ENCODE results near the gene EI24. TPM values are rescaled to one million over a fixed set of nuclear protein-coding genes. Genes with fewer than 3 reads are reported as not detected.
"Not testable (repeated sequence)": the region's sequence is repeated elsewhere in the genome, so short reads cannot be mapped to it uniquely, and the experiment has no call there.

The EI24 gene
- 10 to 100 TPM; 31.5 to 33.2 TPM for total RNA-seq

DNA sequence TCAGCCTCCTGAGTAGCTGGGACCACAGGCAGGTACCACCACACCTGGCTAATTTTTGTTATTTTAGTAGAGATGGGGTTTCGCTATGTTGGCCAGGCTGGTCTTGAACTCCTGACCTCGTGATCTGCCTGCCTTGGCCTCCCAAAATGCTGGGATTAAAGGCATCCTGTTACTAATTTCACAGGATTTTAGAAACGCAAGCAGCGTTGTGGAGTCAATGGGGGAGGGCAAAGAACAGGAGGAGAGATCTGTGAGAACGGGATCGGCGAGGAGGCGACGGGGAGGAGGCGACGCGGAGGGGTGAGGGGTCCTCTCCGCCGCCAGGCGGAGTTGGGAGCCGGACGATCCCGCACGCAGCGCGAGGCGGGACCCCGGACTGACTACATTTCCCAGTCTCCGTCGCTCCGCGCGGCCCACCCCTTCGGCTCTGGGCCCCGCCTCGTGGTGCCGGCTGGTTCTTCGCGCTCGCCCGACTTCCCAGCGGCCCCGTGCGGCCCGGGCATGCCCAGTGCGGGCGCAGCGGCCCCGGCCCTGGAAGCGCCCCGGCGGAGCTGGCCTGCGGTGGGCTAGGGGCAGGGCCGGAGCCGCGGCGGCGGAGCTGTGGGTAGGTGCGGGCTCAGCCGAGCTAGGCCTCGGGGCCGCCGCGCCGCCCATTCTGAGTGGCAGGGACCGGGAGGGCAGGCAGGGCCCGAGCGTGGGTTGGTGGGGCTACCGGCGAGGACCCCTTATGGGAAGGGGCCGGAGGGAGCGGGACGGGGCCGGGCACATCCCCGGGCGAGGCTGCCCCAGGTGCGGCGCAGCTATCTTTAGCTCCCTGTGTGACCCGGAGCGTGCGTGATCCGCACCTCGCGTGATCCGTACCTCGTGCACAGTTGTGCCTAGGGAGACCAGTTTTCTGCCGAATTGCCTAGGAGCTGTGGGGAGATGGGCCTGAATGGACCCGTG, at the start of gene EI24:
EI24 (plus strand) TSS at position 508 of the 945 bp plus-strand sequence. CDS start 3,051 bp downstream, outside the sequence.
- no peaks in the 10 kb centered on the region for H3K9me3 Mint-ChIP-seq
- H3K36me3 Mint-ChIP-seq (ENCODE audit: low read depth): peaks cover 23% of the 10 kb centered on the region
- H3K27me3 Mint-ChIP-seq: no peaks in the 10 kb centered on the region
- peak within 1 kb of the TSS; percentile 95 for H3K4me3 Mint-ChIP-seq
- CTCF ChIA-PET: interaction anchor here (1.0 to 3.3 kb wide), 15 partner anchors 9 to 318 kb away, joined by 3 to 30 read pairs (median 4); partner anchors contain the start of genes CHEK1 and STT3A
- H3K4me1 Mint-ChIP-seq: peaks cover 27% of the 10 kb centered on the region
- POLR2A ChIA-PET: interaction anchor here (0.6 to 4.2 kb wide), 25 partner anchors 10 to 946 kb away, joined by 3 to 89 read pairs (median 3); partner anchors contain the start of genes CHEK1, FEZ1, HYLS1 and PUS3
- DNase-seq: peak; percentile 90
- H3K27ac Mint-ChIP-seq: peak within 1 kb of the TSS; percentile 80

DNA sequence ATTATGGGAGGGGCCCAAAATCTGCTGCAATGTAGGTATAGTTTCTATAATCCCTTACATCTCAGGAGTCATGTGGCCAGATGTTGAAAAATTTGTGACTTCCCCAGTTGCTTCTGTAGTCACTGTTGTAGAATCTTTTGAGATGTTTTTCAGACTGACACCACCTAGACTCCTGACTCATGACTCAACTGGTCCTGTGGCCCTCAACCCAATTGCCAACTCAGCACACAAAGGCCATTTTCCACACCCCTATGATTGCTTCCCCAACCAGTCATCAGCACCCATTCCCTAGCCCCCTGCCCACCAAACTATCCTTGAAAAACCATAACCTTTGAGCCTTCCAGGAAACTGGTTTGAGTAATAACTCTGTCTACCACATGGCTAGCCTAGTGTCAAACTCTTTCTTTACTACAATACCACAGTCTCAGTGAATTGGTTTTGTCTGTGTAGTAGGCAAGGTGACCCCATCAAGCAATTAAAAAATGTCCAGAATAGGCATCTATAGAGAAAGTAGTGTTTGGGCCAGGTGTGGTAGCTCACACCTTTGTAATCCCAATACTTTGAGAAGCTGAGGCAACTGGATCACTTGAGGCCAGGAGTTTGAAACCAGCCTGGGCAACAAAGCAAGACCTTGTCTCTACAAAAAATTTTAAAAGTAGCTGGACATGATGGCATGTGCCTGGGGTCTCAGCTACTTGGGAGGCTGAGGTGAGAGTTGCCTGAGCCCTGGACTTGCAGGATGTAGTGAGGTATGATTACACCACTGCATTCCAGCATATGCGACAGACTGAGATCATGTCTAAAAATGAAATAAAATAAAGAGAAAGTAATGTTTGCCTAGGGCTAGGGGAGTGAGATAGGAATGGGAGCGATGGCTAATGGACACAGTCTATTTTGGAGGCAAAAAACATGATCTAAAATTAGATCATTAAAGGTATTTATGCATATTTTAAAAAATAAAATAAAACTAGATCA, 49.1 kb upstream of the EI24 start:
- ChIA-PET CTCF (no interaction called here), POLR2A (no interaction called here)
- H3K4me3 Mint-ChIP-seq: no peak overlapping the region
- H3K27ac Mint-ChIP-seq: no peak overlapping the region
- no peak for DNase-seq
- H3K4me1 Mint-ChIP-seq: peaks cover 13% of the 10 kb centered on the region
- H3K9me3 Mint-ChIP-seq: peaks cover 6% of the 10 kb centered on the region
- no peaks in the 10 kb centered on the region for H3K27me3 Mint-ChIP-seq
- H3K36me3 Mint-ChIP-seq (ENCODE audit: low read depth): no peaks in the 10 kb centered on the region

DNA sequence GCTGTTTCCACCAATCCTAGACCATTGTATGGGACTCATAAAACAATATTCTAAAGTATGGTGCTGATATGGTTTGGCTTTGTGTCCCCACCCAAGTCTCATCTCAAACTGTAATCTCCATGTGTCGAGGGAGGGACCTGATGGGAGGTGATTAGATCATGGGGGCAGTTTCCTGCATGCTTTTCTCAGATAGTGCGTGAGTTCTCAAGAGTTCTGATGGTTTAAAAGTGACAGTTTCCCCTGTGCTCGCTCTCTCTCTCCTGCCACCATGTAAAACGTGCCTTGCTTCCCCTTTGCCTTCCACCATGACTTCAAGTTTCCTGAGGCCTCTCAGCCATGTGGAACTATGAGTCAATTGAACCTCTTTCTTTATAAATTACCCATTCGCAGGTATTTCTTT, 44.0 kb upstream of the EI24 start:
- DNase-seq: no peak
- H3K4me3 Mint-ChIP-seq: no peak overlapping the region
- ChIA-PET POLR2A (no interaction called here), CTCF (no interaction called here)
- peaks cover 6% of the 10 kb centered on the region for H3K9me3 Mint-ChIP-seq
- H3K27me3 Mint-ChIP-seq: peaks cover 3% of the 10 kb centered on the region
- no peak overlapping the region for H3K27ac Mint-ChIP-seq
- H3K4me1 Mint-ChIP-seq: no peaks in the 10 kb centered on the region
- no peaks in the 10 kb centered on the region for H3K36me3 Mint-ChIP-seq (ENCODE audit: low read depth)

DNA sequence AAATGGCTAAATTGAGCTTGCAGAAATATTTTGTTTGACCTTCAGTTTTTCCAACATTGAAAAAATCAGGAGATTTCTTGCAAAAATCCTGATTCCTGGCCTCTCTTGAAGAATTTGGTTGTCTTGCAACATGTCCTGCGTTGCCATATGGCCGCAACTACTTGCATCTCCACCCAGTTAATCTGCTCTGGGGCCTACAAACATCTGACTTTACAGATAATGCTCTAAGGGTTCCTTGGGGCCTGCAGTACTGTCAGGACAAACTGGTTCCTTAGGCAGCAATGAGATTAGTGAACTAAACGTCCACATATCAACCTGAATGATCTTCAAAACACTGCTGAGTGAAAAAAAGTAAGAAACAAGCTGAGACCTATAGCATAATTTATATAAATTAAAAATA, 36.6 kb upstream of the EI24 start:
- Mint-ChIP-seq H3K9me3 (no peaks in the 10 kb centered on the region), H3K27me3 (peaks cover 9% of the 10 kb centered on the region), H3K4me3 (no peak overlapping the region), H3K4me1 (no peaks in the 10 kb centered on the region), H3K36me3 (ENCODE audit: low read depth) (no peaks in the 10 kb centered on the region), H3K27ac (no peak overlapping the region)
- no peak for DNase-seq
- ChIA-PET CTCF (no interaction called here), POLR2A (no interaction called here)

DNA sequence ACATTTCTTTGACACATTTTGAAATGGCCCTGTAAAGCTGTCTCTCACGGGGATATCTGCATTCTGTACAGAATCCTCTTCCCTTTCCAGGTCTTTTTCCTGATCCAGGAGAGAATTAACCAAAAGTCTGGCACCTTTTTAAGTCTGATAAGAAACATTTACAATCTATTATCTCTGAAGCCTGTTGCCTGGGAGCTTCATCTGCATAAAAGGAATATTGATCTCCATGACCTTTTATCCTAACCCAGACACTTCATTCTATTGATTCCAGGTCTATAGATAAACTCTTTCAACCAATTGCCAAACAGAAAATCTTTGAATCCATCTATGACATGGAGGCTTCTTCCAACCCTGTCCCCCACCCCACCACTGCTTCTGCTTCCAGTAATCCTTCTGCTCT, 33.7 kb upstream of the EI24 start:
- Mint-ChIP-seq H3K27ac (no peak overlapping the region), H3K36me3 (ENCODE audit: low read depth) (no peaks in the 10 kb centered on the region), H3K4me3 (no peak overlapping the region), H3K27me3 (peaks cover 6% of the 10 kb centered on the region), H3K4me1 (no peaks in the 10 kb centered on the region), H3K9me3 (no peaks in the 10 kb centered on the region)
- POLR2A ChIA-PET: no interaction called here
- CTCF ChIA-PET: no interaction called here
- DNase-seq: no peak

DNA sequence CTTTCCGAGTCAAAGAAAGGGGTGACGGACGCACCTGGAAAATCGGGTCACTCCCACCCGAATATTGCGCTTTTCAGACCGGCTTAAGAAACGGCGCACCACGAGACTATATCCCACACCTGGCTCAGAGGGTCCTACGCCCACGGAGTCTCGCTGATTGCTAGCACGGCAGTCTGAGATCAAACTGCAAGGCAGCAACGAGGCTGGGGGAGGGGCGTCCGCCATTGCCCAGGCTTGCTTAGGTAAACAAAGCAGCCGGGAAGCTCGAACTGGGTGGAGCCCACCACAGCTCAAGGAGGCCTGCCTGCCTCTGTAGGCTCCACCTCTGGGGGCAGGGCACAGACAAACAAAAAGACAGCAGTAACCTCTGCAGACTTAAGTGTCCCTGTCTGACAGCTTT, 32.4 kb upstream of the EI24 start:
- H3K27ac Mint-ChIP-seq; CTCF ChIA-PET; H3K4me1 Mint-ChIP-seq; DNase-seq; H3K27me3 Mint-ChIP-seq; H3K36me3 Mint-ChIP-seq (ENCODE audit: low read depth); POLR2A ChIA-PET; H3K9me3 Mint-ChIP-seq; H3K4me3 Mint-ChIP-seq: not testable (repeated sequence)

DNA sequence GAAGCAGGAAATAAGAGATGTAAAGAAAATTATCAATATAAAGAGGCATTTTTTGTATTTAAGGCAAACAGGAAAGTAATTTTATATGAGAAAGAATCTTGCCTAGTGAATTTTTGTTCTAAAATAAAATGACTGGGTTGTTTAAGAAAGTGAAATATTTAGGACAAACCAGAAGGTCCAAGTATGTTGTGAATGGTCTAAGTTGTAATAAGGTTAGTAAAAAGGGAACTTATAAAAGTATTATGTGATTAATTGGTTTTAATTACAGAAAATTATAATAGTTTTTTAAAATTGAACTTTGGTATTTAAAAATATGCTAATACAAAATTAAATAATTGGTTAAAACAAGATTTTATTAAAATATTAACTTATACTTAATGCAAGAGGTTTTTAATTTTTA, 26.6 kb upstream of the EI24 start:
- Mint-ChIP-seq H3K36me3 (ENCODE audit: low read depth) (peaks cover 5% of the 10 kb centered on the region), H3K27ac (no peak overlapping the region), H3K9me3 (peaks cover 14% of the 10 kb centered on the region), H3K4me1 (no peaks in the 10 kb centered on the region), H3K4me3 (no peak overlapping the region), H3K27me3 (peaks cover 3% of the 10 kb centered on the region)
- ChIA-PET POLR2A (interaction anchor here (0.8 kb wide), 1 partner anchor 203 kb away, joined by 3 read pairs; no protein-coding TSS in a partner anchor), CTCF (no interaction called here)
- no peak for DNase-seq

DNA sequence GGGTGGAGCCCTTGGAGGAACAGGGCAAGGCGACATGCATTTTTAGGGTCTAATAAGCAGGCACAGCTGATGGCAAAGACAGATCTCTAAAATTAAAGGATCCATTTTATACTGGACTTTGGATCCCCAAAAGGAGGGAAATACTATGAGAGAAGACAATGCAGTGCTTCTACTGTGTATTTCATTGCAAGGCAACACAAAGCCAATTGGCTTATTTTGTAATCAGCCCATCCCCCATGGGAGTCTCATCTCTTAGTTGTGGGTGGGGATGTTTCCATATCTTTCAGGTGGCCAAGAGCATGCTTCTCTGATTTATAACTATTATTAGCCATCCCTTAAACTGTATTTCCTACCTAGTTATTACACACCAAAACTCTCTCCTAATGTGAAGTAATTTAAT, 18.5 kb upstream of the EI24 start:
- Mint-ChIP-seq H3K27me3 (peaks cover 6% of the 10 kb centered on the region), H3K4me1 (no peaks in the 10 kb centered on the region), H3K36me3 (ENCODE audit: low read depth) (peaks cover 5% of the 10 kb centered on the region), H3K4me3 (no peak overlapping the region), H3K9me3 (peaks cover 39% of the 10 kb centered on the region), H3K27ac (no peak overlapping the region)
- DNase-seq: no peak
- CTCF ChIA-PET: no interaction called here
- POLR2A ChIA-PET: no interaction called here

DNA sequence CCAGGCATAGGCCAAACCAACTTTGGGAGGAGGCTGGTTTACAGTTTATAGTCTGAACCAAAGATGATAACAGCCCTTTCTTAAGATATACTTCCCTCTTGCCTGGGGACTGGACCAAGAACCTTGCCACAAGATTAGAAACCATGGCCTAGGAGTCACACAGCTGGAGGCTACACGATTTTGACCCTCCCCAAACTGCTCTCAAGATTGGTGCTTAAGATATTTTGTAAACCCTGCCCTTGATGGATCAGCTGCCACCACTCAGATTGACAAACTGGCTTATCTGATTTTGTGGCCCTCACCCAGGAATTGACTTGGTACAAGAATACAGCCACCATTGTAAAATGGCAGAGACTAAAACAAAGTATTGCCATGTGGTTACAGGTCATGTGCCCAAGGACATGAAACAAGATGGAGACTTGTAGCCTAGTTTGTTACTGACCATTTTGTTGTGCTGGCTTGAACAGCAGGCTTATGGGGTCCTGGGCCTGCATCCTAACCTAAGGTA, 17.4 kb upstream of the EI24 start:
- Mint-ChIP-seq H3K4me3 (no peak overlapping the region), H3K4me1 (no peaks in the 10 kb centered on the region), H3K36me3 (ENCODE audit: low read depth) (peaks cover 5% of the 10 kb centered on the region), H3K27ac (no peak overlapping the region), H3K27me3 (peaks cover 5% of the 10 kb centered on the region), H3K9me3 (peaks cover 39% of the 10 kb centered on the region)
- CTCF ChIA-PET: no interaction called here
- POLR2A ChIA-PET: no interaction called here
- no peak for DNase-seq

DNA sequence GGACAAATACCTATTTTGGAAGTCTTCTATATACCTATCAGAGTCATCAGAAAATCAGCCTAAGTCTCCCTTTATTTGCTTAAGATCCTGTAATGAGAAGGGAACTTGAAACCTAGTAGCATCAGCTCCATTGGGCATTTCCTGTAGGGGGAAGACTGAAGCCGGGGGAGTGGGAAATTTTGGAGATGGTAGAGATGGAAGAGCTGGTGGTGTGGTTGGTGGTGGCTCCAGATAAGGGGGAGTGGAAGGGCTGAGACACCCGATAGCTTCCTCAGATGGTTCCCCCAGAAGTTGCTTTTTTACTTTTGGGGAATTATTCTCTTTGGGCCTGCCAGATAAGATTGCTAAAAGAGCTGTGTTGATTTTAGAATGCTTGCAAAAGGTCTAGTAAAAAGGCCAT, 16.4 kb upstream of the EI24 start:
- Mint-ChIP-seq H3K36me3 (ENCODE audit: low read depth) (peaks cover 5% of the 10 kb centered on the region), H3K27me3 (peaks cover 2% of the 10 kb centered on the region), H3K4me3 (no peak overlapping the region), H3K4me1 (no peaks in the 10 kb centered on the region), H3K9me3 (peaks cover 38% of the 10 kb centered on the region), H3K27ac (no peak overlapping the region)
- POLR2A ChIA-PET: no interaction called here
- CTCF ChIA-PET: no interaction called here
- no peak for DNase-seq

DNA sequence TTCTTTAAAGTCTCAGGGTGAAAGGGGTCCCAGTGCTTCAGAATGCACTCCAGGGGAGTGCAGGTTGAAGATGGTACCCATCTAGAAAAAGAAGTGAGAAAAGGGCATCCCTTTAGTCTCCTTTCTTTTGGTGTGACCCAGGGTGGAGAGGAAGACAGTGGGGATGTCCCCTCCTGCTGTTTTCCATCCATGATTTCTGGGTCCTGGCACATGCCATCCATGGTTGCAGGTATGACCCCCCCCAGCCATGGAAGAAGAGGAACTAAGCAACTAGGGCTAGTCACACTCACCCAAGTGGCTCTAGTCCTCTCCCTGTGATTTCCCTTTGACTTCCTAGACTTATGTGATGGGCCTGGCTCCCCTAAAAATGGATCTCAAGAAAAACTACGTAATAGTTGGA, 15.9 kb upstream of the EI24 start:
- peaks cover 36% of the 10 kb centered on the region for H3K9me3 Mint-ChIP-seq
- CTCF ChIA-PET: no interaction called here
- no peaks in the 10 kb centered on the region for H3K27me3 Mint-ChIP-seq
- H3K4me3 Mint-ChIP-seq: no peak overlapping the region
- no peak for DNase-seq
- POLR2A ChIA-PET: no interaction called here
- H3K4me1 Mint-ChIP-seq: no peaks in the 10 kb centered on the region
- H3K27ac Mint-ChIP-seq: no peak overlapping the region
- H3K36me3 Mint-ChIP-seq (ENCODE audit: low read depth): peaks cover 5% of the 10 kb centered on the region

DNA sequence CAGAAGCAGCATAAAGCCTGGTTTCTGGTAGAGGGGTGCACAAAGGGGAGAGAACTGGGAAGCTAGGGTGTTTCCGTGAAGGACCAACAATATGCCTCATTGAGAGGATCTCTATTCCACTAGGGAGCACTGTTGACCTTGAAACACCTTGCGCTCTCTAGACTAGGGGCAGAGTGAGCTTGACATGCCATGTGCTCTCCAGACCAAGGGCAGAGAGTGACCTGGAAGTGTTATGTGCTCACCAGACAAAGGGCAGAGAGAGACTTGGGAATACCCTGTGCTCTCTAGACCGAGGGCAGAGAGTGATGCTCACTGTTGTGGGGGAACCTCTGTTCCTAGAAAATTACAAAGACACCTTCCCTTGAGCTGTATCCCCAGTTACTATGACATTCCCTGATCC, 15.2 kb upstream of the EI24 start:
- H3K27ac Mint-ChIP-seq: no peak overlapping the region

DNA sequence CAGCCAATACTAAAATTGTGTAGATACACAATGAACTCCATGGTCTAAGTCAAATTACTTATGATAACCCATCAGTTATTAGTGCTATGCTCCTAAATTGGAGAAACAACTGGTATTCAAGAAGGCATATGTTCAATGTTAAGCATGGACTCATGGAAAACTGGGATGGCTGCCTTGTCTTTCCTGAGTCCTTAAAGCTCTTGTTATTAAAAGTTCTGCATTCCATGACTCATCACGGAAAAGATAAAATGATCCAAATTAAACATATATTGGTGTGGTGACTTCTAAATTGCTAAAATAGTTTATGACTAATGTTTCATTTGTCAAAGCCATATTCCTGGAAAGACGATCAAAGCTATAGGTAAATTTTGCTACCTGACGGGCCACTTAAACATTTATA, 9.4 kb upstream of the EI24 start:
- POLR2A ChIA-PET: no interaction called here
- no peak overlapping the region for H3K4me3 Mint-ChIP-seq
- H3K4me1 Mint-ChIP-seq: no peaks in the 10 kb centered on the region
- H3K27me3 Mint-ChIP-seq: no peaks in the 10 kb centered on the region
- H3K9me3 Mint-ChIP-seq: peaks cover 9% of the 10 kb centered on the region
- DNase-seq: no peak
- CTCF ChIA-PET: interaction anchor here (1.1 kb wide), 1 partner anchor 9 kb away, joined by 5 read pairs; the partner anchor contains the start of gene EI24
- no peaks in the 10 kb centered on the region for H3K36me3 Mint-ChIP-seq (ENCODE audit: low read depth)
- H3K27ac Mint-ChIP-seq: no peak overlapping the region

More for the DNA sequence above, 15.2 kb upstream of the EI24 start:
- peaks cover 5% of the 10 kb centered on the region for H3K36me3 Mint-ChIP-seq (ENCODE audit: low read depth)
- no peaks in the 10 kb centered on the region for H3K27me3 Mint-ChIP-seq
- no peaks in the 10 kb centered on the region for H3K4me1 Mint-ChIP-seq
- H3K4me3 Mint-ChIP-seq: no peak overlapping the region
- H3K9me3 Mint-ChIP-seq: peaks cover 36% of the 10 kb centered on the region
- POLR2A ChIA-PET: no interaction called here
- no peak for DNase-seq
- CTCF ChIA-PET: no interaction called here

All from activated CD4-positive, alpha-beta memory T cell treated with anti-CD3 and anti-CD28 coated beads, Interleukin-2, amount 10 ng/mL, durations not matched to agents 7 days and 5 days (primary cell).